ENCODE results near the gene SHROOM3.

- TF ChIP-seq, protein P1, sequence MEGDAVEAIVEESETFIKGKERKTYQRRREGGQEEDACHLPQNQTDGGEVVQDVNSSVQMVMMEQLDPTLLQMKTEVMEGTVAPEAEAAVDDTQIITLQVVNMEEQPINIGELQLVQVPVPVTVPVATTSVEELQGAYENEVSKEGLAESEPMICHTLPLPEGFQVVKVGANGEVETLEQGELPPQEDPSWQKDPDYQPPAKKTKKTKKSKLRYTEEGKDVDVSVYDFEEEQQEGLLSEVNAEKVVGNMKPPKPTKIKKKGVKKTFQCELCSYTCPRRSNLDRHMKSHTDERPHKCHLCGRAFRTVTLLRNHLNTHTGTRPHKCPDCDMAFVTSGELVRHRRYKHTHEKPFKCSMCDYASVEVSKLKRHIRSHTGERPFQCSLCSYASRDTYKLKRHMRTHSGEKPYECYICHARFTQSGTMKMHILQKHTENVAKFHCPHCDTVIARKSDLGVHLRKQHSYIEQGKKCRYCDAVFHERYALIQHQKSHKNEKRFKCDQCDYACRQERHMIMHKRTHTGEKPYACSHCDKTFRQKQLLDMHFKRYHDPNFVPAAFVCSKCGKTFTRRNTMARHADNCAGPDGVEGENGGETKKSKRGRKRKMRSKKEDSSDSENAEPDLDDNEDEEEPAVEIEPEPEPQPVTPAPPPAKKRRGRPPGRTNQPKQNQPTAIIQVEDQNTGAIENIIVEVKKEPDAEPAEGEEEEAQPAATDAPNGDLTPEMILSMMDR (IDR thresholded peaks at IDR 0.05) = no peak
- TF ChIP-seq POLR2A (IDR thresholded peaks at IDR 0.05) = no peak
These were observed 113.7 kb downstream of the SHROOM3 start for GRCh38 chr4:76548704-76549103.
